Loucy (cell line): ENCODE results near the gene OTOP3.

ENCODE experiments used
- H2AFZ ChIP-seq: fragments of 200-600 bp; sonication (generic); 2 replicates; pipeline ENCODE4 v1.6.0; 2016; ENCODE audit warnings: antibody characterized with exemption, mild to moderate bottlenecking, low read length, moderate library complexity
- H3F3A ChIP-seq: fragments of 200-600 bp; 2 replicates; pipeline ENCODE4 v1.6.0; 2016; ENCODE audit warnings: antibody characterized with exemption, low read depth, mild to moderate bottlenecking
- H3K27me3 ChIP-seq: fragments of 200-600 bp; sonication (generic); 2 replicates; pipeline ENCODE4 v1.6.1; 2014; ENCODE audit warnings: low read length, mild to moderate bottlenecking; ENCODE audit not compliant: insufficient read depth, poor library complexity, severe bottlenecking
- H3K36me3 ChIP-seq: fragments of 200-600 bp; sonication (generic); 2 replicates; pipeline ENCODE4 v1.6.1; 2016; ENCODE audit warnings: low read length; ENCODE audit not compliant: insufficient read depth
- H3K4me1 ChIP-seq: fragments of 200-600 bp; sonication (generic); 2 replicates; pipeline ENCODE4 v1.5.1; 2014; ENCODE audit warnings: low read length, mild to moderate bottlenecking; ENCODE audit not compliant: insufficient read depth, poor library complexity, severe bottlenecking
- H3K4me2 ChIP-seq: fragments of 200-600 bp; sonication (generic); 2 replicates; pipeline ENCODE4 v1.6.0; 2014; ENCODE audit warnings: antibody characterized with exemption, low read length, low read depth, mild to moderate bottlenecking; ENCODE audit not compliant: poor library complexity, severe bottlenecking
- H3K4me3 ChIP-seq: fragments of 200-600 bp; sonication (generic); 2 replicates; pipeline ENCODE4 v1.5.1; 2014; ENCODE audit warnings: low read length, mild to moderate bottlenecking, mixed read lengths; ENCODE audit not compliant: poor library complexity, severe bottlenecking
- H3K79me2 ChIP-seq: fragments of 200-600 bp; sonication (generic); 2 replicates; pipeline ENCODE4 v1.6.1; 2014; ENCODE audit warnings: low read length; ENCODE audit not compliant: insufficient read depth
- H3K9ac ChIP-seq: fragments of 200-600 bp; sonication (generic); 2 replicates; pipeline ENCODE4 v1.6.0; 2014; ENCODE audit warnings: mild to moderate bottlenecking, low read depth, low read length, moderate library complexity; ENCODE audit not compliant: poor library complexity, severe bottlenecking
- H3K9me2 ChIP-seq: fragments of 200-600 bp; sonication (generic); replicated peaks from 2 replicates; pipeline ENCODE4 v1.6.1; 2016; ENCODE audit warnings: low read depth, low read length, mixed read lengths
- H3K9me3 ChIP-seq: fragments of 200-600 bp; sonication (generic); 2 replicates; pipeline ENCODE4 v1.6.1; 2014; ENCODE audit warnings: mild to moderate bottlenecking, antibody characterized with exemption, low read length, low read depth; ENCODE audit not compliant: insufficient read depth
- H4K20me1 ChIP-seq: fragments of 200-600 bp; sonication (generic); 2 replicates; pipeline ENCODE4 v1.6.0; 2014; ENCODE audit warnings: antibody characterized with exemption, low read length, mild to moderate bottlenecking; ENCODE audit not compliant: insufficient read depth, poor library complexity, severe bottlenecking
- EZH2phosphoT487 ChIP-seq: fragments of 200-600 bp; IDR thresholded peaks from 2 replicates; pipeline ENCODE4 v1.6.1; 2018; ENCODE audit warnings: antibody characterized with exemption, mild to moderate bottlenecking, moderate library complexity, borderline replicate concordance
- TF ChIP-seq, protein P1 (sequence below): fragments of 200-600 bp; sonication (generic); conservative IDR thresholded peaks from 2 replicates; pipeline ENCODE4 v1.5.1; 2014; ENCODE audit warnings: mild to moderate bottlenecking, antibody characterized with exemption, low read length

The OTOP3 gene

GRCh38 chr17:74892013-74892841, 43.5 kb upstream of the OTOP3 start:
- no peak overlapping the region for H3K4me2 ChIP-seq
- no peaks in the 10 kb centered on the region for H3K9me2 ChIP-seq
- H3K79me2 ChIP-seq = no peaks in the 10 kb centered on the region
- H3K9ac ChIP-seq = no peak overlapping the region
- H3F3A ChIP-seq = no peaks in the 10 kb centered on the region
- H4K20me1 ChIP-seq = no peaks in the 10 kb centered on the region
- no peaks in the 10 kb centered on the region for H3K4me1 ChIP-seq
- no peaks in the 10 kb centered on the region for H3K27me3 ChIP-seq
- H2AFZ ChIP-seq = no peak overlapping the region
- TF ChIP-seq EZH2phosphoT487 = no peak
- TF ChIP-seq, protein P1, sequence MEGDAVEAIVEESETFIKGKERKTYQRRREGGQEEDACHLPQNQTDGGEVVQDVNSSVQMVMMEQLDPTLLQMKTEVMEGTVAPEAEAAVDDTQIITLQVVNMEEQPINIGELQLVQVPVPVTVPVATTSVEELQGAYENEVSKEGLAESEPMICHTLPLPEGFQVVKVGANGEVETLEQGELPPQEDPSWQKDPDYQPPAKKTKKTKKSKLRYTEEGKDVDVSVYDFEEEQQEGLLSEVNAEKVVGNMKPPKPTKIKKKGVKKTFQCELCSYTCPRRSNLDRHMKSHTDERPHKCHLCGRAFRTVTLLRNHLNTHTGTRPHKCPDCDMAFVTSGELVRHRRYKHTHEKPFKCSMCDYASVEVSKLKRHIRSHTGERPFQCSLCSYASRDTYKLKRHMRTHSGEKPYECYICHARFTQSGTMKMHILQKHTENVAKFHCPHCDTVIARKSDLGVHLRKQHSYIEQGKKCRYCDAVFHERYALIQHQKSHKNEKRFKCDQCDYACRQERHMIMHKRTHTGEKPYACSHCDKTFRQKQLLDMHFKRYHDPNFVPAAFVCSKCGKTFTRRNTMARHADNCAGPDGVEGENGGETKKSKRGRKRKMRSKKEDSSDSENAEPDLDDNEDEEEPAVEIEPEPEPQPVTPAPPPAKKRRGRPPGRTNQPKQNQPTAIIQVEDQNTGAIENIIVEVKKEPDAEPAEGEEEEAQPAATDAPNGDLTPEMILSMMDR = no peak
- H3K4me3 ChIP-seq = no peak overlapping the region
- H3K36me3 ChIP-seq = no peaks in the 10 kb centered on the region
- no peaks in the 10 kb centered on the region for H3K9me3 ChIP-seq

DNA sequence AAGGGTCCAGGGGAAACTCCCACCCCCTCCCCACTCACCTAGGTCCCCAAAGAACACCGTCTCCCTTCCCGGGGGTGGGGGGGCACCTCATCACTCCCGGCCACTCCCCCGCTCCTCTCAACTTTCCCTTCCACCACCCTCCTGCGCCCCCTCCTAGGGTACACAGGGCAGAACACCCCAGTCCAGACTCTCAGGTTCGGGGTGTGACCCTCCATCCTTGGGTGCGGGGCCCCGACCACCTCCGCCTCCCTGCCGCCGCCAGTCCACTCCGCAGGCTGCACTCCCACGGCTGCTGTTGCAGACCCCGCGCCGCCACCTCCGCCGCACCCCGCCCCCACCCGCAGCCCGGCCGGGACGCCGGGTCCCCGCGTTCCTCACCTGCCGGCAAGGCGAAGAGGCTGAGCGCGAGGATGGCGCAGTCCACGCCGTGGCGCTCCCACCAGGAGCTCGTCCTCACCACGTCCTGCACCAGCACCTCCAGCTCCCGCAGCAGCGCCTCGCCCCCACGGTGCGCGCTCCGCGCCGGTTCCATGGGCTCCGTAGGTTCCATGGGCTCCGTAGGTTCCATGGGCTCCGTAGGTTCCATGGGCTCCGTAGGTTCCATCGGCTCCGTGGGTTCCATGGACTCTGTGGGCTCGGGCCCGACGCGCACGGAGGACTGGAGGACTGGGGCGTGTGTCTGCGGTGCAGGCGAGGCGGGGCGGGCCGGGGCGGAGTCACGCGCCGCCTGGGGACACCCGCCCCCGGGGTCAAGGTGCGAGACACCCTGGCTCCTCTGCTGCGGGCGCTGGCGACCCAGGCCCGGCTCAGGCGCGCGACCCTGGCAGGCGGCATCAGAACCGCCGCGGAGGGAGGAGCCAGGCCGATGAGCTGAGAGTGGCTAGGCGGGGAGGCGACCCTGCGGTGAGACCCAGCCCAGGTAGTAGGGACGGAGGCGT, 42.5 kb upstream of the OTOP3 start, which contains the start of gene FADS6:
FADS6 (minus strand) TSS at position 660 of the 938 bp plus-strand sequence; CDS start at position 622, 38 bp downstream.
- no peak for TF ChIP-seq EZH2phosphoT487
- TF ChIP-seq, protein P1 = no peak
- Histone ChIP-seq H3K27me3 (no peaks in the 10 kb centered on the region), H3K9ac (no peak within 1 kb of the TSS), H3K9me2 (no peaks in the 10 kb centered on the region), H3K79me2 (no peaks in the 10 kb centered on the region), H3K4me1 (no peaks in the 10 kb centered on the region), H3K9me3 (no peaks in the 10 kb centered on the region), H3K36me3 (no peaks in the 10 kb centered on the region), H2AFZ (no peak within 1 kb of the TSS), H4K20me1 (no peaks in the 10 kb centered on the region), H3F3A (no peaks in the 10 kb centered on the region), H3K4me3 (no peak within 1 kb of the TSS), H3K4me2 (no peak within 1 kb of the TSS)

DNA sequence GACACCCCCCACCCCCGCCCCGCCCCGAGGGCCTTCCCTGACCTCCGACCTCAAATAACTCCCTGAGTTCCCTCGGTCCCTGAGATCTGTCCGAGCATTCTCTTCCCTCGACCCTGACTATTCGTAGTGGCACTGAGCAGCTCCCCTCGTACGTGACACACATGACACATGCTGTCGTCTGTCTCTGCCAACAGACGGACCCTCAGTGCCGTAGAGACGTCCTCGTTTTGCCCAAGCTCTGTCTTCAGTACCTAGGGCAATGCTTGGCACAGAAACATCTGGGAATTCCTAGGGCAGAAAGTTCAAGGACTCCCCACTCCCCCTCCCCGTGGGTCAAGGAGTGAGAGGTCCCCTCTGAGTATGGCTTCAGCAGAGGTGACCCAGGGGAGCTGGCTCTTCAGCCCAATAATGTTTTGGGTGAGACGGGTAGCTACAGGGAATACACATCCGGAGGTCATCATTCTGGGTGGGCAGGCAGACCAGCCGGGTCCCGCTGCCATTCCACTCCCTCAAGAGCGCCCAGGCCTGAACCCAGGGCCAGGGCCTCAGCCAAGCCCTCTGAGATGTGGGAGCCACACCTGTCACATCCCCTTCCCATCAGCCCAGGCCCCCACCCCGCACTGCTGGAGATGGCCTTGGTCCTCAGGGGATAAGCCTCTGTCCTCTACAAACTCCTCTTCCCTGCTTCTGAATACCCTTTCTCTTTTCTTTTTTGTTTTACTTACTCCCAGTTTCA, 41.6 kb upstream of the OTOP3 start:
- H3K4me3 ChIP-seq = no peak overlapping the region
- H3K27me3 ChIP-seq = no peaks in the 10 kb centered on the region

More for the DNA sequence above, 41.6 kb upstream of the OTOP3 start:
- Histone ChIP-seq H3K4me2 (no peak overlapping the region), H3K9me2 (no peaks in the 10 kb centered on the region), H4K20me1 (no peaks in the 10 kb centered on the region), H2AFZ (no peak overlapping the region), H3K9ac (no peak overlapping the region), H3K79me2 (no peaks in the 10 kb centered on the region), H3K4me1 (no peaks in the 10 kb centered on the region), H3K36me3 (no peaks in the 10 kb centered on the region), H3F3A (no peaks in the 10 kb centered on the region), H3K9me3 (no peaks in the 10 kb centered on the region)
- TF ChIP-seq EZH2phosphoT487 = no peak
- TF ChIP-seq, protein P1 = no peak
